MCF 10A (cell line): ENCODE measurements around the gene IST1. TPM values are rescaled to one million over a fixed set of nuclear protein-coding genes. Genes with fewer than 3 reads are reported as not detected.

Source experiments
- BruUV-seq: library from RNA; stranded (reverse); fragments of 400-500 nt; replicated peaks from 2 replicates; lab custom pipeline; 2021; lab: Mats Ljungman, UMichigan
- CTCF ChIA-PET: fragments of 300-600 bp; sonication (Branson Sonifier 250); formaldehyde crosslinking; extraction: SDS; loops from one replicate; lab custom pipeline; 2021; ENCODE audit warnings: antibody characterized with exemption, inconsistent platforms; lab: Yijun Ruan, JAX
- POLR2A ChIA-PET: fragments of 300-600, 350-650 bp; sonication (Branson Sonifier 250); formaldehyde crosslinking; extraction: SDS; loops from one replicate; lab custom pipeline; 2020; ENCODE audit warnings: antibody characterized with exemption, inconsistent platforms; lab: Yijun Ruan, JAX
- DNase-seq: peaks from one replicate; pipeline ENCODE4 v3.0.0-alpha.2; 2018; ENCODE audit not compliant: unreplicated experiment
- H3K27ac Mint-ChIP-seq: one replicate; pipeline ENCODE4 v1.8.0; 2022; ENCODE audit warnings: mild to moderate bottlenecking, low read depth, mixed read lengths; ENCODE audit not compliant: unreplicated experiment
- H3K27me3 Mint-ChIP-seq: one replicate; pipeline ENCODE4 v1.8.0; 2022; ENCODE audit warnings: mixed read lengths; ENCODE audit not compliant: insufficient read depth, unreplicated experiment
- H3K36me3 Mint-ChIP-seq: one replicate; pipeline ENCODE4 v1.8.0; 2022; ENCODE audit warnings: mild to moderate bottlenecking, moderate library complexity, mixed read lengths; ENCODE audit not compliant: insufficient read depth, unreplicated experiment
- H3K4me1 Mint-ChIP-seq: one replicate; pipeline ENCODE4 v1.8.0; 2022; ENCODE audit warnings: mixed read lengths; ENCODE audit not compliant: insufficient read depth, unreplicated experiment
- H3K4me3 Mint-ChIP-seq: one replicate; pipeline ENCODE4 v1.8.0; 2022; ENCODE audit warnings: mild to moderate bottlenecking, moderate library complexity, mixed read lengths; ENCODE audit not compliant: unreplicated experiment
- H3K9me3 Mint-ChIP-seq: one replicate; pipeline ENCODE4 v1.8.0; 2022; ENCODE audit warnings: mixed read lengths; ENCODE audit not compliant: unreplicated experiment
- intact Hi-C: fragments of 100-400 bp; cut with micrococcal nuclease; formaldehyde crosslinking; loops from 2 replicates; pipeline ENCODE4 v1.14.1; 2022
- total RNA-seq: library from RNA; stranded (reverse); gene quantifications from 2 replicates; pipeline ENCODE4 v1.2.3, GENCODE V29; 2022
- TF ChIP-seq, protein P1 (sequence below): fragments of 200-600 bp; IDR thresholded peaks from one replicate; pipeline ENCODE4 v1.8.0; 2022; ENCODE audit warnings: antibody characterized with exemption, mild to moderate bottlenecking; ENCODE audit not compliant: unreplicated experiment

The IST1 gene
- total RNA-seq, 1 experiment from 2014 or later = 127 TPM

DNA sequence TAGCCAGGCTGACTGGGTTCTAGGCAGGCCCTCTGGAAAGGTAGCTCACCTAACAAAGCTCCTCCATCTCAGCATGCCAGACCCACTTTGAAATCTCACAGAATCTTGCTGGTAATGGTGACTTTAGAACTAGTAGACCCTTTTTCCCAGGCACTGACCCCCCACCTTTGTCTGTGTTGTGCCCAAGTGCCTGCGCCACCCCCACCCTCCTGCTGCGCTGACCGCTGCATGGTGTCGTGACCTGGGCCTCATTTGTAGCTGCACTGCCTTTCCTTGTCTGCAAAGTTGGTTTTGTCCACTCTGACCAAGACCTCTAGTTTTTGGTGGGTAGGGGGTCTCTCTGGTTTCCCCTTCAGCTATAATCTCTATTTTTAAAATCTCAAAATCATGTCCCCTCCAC is 42.8 kb upstream of the IST1 start:
- ChIA-PET POLR2A (no interaction called here), CTCF (interaction anchor here (0.6 to 1.8 kb wide), 2 partner anchors 19 to 31 kb away, joined by 3 to 9 read pairs; no protein-coding TSS in a partner anchor)
- intact Hi-C loops = no loop called here
- BruUV-seq = no TSS peak
- peaks cover 51% of the 10 kb centered on the region for H3K36me3 Mint-ChIP-seq
- H3K9me3 Mint-ChIP-seq = no peaks in the 10 kb centered on the region
- peaks cover 10% of the 10 kb centered on the region for H3K4me1 Mint-ChIP-seq
- no peaks in the 10 kb centered on the region for H3K27me3 Mint-ChIP-seq
- H3K4me3 Mint-ChIP-seq = no peak overlapping the region
- no peak for DNase-seq
- no peak overlapping the region for H3K27ac Mint-ChIP-seq
- TF ChIP-seq, protein P1, sequence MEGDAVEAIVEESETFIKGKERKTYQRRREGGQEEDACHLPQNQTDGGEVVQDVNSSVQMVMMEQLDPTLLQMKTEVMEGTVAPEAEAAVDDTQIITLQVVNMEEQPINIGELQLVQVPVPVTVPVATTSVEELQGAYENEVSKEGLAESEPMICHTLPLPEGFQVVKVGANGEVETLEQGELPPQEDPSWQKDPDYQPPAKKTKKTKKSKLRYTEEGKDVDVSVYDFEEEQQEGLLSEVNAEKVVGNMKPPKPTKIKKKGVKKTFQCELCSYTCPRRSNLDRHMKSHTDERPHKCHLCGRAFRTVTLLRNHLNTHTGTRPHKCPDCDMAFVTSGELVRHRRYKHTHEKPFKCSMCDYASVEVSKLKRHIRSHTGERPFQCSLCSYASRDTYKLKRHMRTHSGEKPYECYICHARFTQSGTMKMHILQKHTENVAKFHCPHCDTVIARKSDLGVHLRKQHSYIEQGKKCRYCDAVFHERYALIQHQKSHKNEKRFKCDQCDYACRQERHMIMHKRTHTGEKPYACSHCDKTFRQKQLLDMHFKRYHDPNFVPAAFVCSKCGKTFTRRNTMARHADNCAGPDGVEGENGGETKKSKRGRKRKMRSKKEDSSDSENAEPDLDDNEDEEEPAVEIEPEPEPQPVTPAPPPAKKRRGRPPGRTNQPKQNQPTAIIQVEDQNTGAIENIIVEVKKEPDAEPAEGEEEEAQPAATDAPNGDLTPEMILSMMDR = no peak

DNA sequence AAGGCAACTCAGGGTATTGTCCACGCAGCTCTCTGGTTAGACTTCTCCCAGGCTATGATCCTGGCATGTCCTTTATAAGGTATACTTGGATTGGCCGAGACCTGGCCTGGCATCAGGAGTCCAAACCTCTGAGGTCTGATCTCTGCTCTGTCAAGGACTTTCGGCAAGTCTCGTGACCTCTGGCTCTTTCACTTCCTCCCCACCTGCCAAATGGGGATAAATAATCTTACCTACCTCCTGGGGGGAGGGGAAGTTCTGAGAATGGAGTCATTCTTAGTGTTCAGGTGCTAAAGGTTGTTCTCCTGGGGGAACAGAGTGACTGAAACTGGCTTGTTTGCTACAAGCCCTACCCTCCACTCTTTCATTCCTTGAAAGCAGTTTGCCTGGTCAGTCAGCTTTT is 41.9 kb upstream of the IST1 start:
- peaks cover 4% of the 10 kb centered on the region for H3K4me1 Mint-ChIP-seq
- CTCF ChIA-PET = interaction anchor here (0.5 to 1.8 kb wide), 3 partner anchors 18 to 214 kb away, joined by 3 to 9 read pairs (median 3); no protein-coding TSS in a partner anchor
- H3K27ac Mint-ChIP-seq = no peak overlapping the region
- H3K36me3 Mint-ChIP-seq = peaks cover 46% of the 10 kb centered on the region
- no peak overlapping the region for H3K4me3 Mint-ChIP-seq
- BruUV-seq = no TSS peak
- intact Hi-C loops = no loop called here
- H3K27me3 Mint-ChIP-seq = no peaks in the 10 kb centered on the region
- TF ChIP-seq, protein P1 = no peak
- POLR2A ChIA-PET = no interaction called here
- H3K9me3 Mint-ChIP-seq = no peaks in the 10 kb centered on the region
- DNase-seq = no peak

DNA sequence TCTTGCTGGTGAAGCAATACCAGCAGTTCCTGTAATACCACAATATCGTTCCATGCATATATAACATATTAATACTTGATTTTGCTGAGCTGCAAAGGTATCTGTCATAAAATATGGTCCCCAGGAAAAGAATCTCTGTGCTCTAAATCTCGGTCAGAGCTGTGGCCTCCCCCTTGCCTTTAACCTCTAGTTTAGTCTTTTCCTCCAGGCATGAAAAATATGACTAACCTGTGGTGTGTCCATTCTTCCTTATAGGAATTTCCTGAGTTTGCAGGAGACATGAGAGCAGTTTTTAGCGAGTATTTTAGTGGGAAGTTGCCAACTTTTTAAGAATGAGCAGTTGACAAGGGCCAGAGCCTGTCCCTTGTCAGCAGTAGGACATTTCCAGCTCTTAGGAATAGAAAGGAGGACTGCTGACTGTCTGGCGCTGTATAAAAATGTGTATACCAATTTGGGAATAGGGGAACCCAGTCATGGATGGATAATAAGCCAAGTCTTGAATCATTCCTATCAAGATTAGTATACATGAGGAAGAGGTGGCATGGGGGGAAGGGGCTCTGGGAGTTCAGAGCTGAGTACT is 40.9 kb upstream of the IST1 start:
- CTCF ChIA-PET = interaction anchor here (1.1 kb wide), 1 partner anchor 10 kb away, joined by 4 read pairs; no protein-coding TSS in a partner anchor
- no peaks in the 10 kb centered on the region for H3K27me3 Mint-ChIP-seq
- H3K4me1 Mint-ChIP-seq = no peaks in the 10 kb centered on the region
- no peak overlapping the region for H3K4me3 Mint-ChIP-seq
- POLR2A ChIA-PET = interaction anchor here (2.8 kb wide), 1 partner anchor 9 kb away, joined by 11 read pairs; the partner anchor contains the start of gene ATXN1L
- BruUV-seq = no TSS peak
- no peaks in the 10 kb centered on the region for H3K9me3 Mint-ChIP-seq
- TF ChIP-seq, protein P1 = no peak
- H3K27ac Mint-ChIP-seq = no peak overlapping the region
- DNase-seq = no peak
- intact Hi-C loops = no loop called here
- H3K36me3 Mint-ChIP-seq = peaks cover 36% of the 10 kb centered on the region

DNA sequence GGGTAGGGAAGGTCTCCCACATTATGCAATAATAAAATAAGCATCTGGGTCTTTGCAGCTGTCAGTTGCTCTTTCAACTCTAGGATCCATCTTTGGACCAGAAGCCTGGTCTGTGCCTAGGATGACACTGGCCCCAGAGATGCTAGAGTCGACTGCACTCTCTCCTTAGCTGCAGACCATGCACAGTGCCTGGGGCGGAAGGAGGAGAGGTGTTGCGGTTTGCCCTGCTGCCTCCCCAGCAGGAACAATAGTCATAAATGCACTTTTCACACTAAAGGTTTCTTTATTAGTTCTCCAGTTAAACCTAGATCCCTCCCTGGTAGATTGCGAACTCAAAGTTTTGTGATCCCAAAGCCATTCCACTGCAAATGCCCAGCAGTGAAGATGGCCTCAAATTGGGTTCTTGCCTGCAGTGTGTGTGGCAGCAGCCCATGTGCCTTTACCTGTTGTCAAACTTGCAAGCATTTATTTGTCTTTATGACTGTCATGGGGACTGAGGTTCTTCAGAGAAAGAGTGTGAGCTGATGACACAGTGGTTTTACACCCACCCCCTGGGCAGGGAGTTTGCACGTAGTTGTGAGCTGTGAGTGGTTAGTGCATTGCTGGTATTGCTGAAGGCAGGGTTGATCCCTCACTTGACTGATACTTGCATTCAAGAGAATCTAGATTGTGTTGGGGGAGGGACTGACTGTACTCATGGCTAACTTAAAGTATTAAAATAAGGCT is 39.2 kb upstream of the IST1 start:
- no TSS peak for BruUV-seq
- TF ChIP-seq, protein P1 = no peak
- intact Hi-C loops = no loop called here
- POLR2A ChIA-PET = interaction anchor here (2.8 kb wide), 1 partner anchor 10 kb away, joined by 11 read pairs; the partner anchor contains the start of gene ATXN1L
- Mint-ChIP-seq H3K9me3 (no peaks in the 10 kb centered on the region), H3K4me3 (no peak overlapping the region), H3K36me3 (peaks cover 25% of the 10 kb centered on the region), H3K27me3 (no peaks in the 10 kb centered on the region), H3K4me1 (no peaks in the 10 kb centered on the region), H3K27ac (no peak overlapping the region)
- no peak for DNase-seq
- CTCF ChIA-PET = interaction anchor here (1.1 to 1.5 kb wide), 3 partner anchors 8 to 26 kb away, joined by 3 to 4 read pairs (median 4); no protein-coding TSS in a partner anchor
